ENCODE measurements around the gene GTF2A1.

GRCh38 chr14:81169267-81169666 lies 51.5 kb downstream of the GTF2A1 start:
- no peak for TF ChIP-seq EZH2 (IDR thresholded peaks at IDR 0.05; ENCODE audit: borderline replicate concordance, low read length)
- TF ChIP-seq, protein P1, sequence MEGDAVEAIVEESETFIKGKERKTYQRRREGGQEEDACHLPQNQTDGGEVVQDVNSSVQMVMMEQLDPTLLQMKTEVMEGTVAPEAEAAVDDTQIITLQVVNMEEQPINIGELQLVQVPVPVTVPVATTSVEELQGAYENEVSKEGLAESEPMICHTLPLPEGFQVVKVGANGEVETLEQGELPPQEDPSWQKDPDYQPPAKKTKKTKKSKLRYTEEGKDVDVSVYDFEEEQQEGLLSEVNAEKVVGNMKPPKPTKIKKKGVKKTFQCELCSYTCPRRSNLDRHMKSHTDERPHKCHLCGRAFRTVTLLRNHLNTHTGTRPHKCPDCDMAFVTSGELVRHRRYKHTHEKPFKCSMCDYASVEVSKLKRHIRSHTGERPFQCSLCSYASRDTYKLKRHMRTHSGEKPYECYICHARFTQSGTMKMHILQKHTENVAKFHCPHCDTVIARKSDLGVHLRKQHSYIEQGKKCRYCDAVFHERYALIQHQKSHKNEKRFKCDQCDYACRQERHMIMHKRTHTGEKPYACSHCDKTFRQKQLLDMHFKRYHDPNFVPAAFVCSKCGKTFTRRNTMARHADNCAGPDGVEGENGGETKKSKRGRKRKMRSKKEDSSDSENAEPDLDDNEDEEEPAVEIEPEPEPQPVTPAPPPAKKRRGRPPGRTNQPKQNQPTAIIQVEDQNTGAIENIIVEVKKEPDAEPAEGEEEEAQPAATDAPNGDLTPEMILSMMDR (conservative IDR thresholded peaks at IDR 0.05 in 1 of 2, IDR thresholded peaks at IDR 0.05 in 1 of 2; ENCODE audit: extremely low read depth in 1 of 2, insufficient read depth in 1 of 2, low read depth in 1 of 2, low read length in 2 of 2): no peak
